Activated CD4-positive, alpha-beta memory T cell treated with anti-CD3 and anti-CD28 coated beads for 36 hours (primary cell): Measurements from ENCODE around the gene TPCN2. TPM values are rescaled to one million over a fixed set of nuclear protein-coding genes. Genes with fewer than 3 reads are reported as not detected.

Experiments used
- CTCF ChIA-PET: fragments of 350-600 bp; sonication (Branson Sonifier 250); formaldehyde crosslinking; loops from one replicate; lab custom pipeline; 2021; ENCODE audit warnings: antibody characterized with exemption, inconsistent platforms; lab: Charles Lee
- POLR2A ChIA-PET: fragments of 350-600 bp; sonication (Branson Sonifier 250); formaldehyde crosslinking; loops from one replicate; lab custom pipeline; 2021; ENCODE audit warnings: antibody characterized with exemption; lab: Charles Lee
- DNase-seq: peaks from one replicate; pipeline ENCODE4 v3.0.0-alpha.2; 2020
- H3K27ac Mint-ChIP-seq: one replicate; pipeline ENCODE4 v1.8.0; 2021; ENCODE audit warnings: mixed read lengths
- H3K27me3 Mint-ChIP-seq: one replicate; pipeline ENCODE4 v1.8.0; 2021; ENCODE audit warnings: mixed read lengths
- H3K36me3 Mint-ChIP-seq: one replicate; pipeline ENCODE4 v1.8.0; 2021; ENCODE audit warnings: mixed read lengths
- H3K4me1 Mint-ChIP-seq: one replicate; pipeline ENCODE4 v1.8.0; 2021; ENCODE audit warnings: low read depth, mixed read lengths
- H3K4me3 Mint-ChIP-seq: one replicate; pipeline ENCODE4 v1.8.0; 2021; ENCODE audit warnings: mild to moderate bottlenecking, mixed read lengths
- H3K9me3 Mint-ChIP-seq: one replicate; pipeline ENCODE4 v1.8.0; 2021; ENCODE audit warnings: mixed read lengths
- intact Hi-C: fragments of 100-400 bp; cut with micrococcal nuclease; formaldehyde crosslinking; loops from one replicate; pipeline ENCODE4 v1.15.1; 2023
- microRNA-seq: library from miRNA; unstranded; fragments of <30 nt; microRNA quantifications from one replicate; pipeline ENCODE4 v1.2.0, GENCODE V29; 2022; ENCODE audit warnings: borderline number of aligned reads, borderline microRNAs expressed, borderline replicate concordance
- total RNA-seq, 2 experiments: library from RNA; stranded (reverse); gene quantifications; one replicate each; pipeline ENCODE4 v1.2.3, GENCODE V29; 2021

Gene TPCN2
- total RNA-seq, 2 experiments from 2014 or later: 12.0 to 12.8 TPM

DNA sequence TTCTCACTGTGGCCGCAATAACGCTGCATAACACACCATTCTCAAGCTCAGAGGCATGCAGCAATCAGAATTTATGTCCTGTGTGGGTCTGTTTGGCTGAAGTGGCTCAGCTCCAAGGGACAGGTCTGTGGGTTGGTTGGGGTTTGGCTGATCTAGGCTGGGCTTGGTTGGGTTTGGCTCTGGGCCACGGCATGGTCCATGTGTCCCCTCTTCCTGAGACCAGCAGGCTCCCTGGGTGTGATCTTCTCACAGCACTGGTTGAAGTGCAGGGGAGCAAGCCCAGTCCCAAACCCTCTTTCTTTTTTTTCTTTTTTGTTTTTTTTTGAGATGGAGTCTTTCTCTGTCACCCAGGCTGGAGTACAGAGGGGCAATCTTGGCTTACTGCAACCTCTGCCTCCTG is 132.0 kb downstream of the TPCN2 start:
- peaks cover 5% of the 10 kb centered on the region for H3K27me3 Mint-ChIP-seq
- H3K4me1 Mint-ChIP-seq: peaks cover 4% of the 10 kb centered on the region
- H3K27ac Mint-ChIP-seq: no peak overlapping the region
- H3K4me3 Mint-ChIP-seq: no peak overlapping the region
- ChIA-PET POLR2A (no interaction called here), CTCF (no interaction called here)
- intact Hi-C loops: no loop called here
- DNase-seq: no peak
- peaks cover 3% of the 10 kb centered on the region for H3K9me3 Mint-ChIP-seq
- peaks cover 2% of the 10 kb centered on the region for H3K36me3 Mint-ChIP-seq

DNA sequence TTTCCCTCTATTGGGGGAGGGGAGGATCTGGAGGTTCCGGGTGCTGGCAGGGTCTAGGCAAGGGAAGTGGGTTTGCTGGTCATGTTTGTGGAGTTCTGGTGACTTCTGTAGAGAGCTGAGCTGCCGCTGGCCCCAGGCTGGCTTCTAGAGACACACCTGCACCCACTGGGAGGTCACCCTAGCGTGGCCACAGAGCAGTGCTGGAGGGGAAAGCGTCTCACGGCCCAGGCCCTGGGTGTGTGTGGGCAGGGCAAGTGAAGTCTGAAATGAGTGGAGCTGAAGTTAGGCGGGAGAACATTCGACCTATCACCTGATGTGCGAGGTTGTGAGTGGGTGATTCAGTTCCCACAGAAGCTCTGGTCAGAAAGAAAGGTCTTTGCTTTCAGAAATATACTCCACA is 134.9 kb downstream of the TPCN2 start:
- Mint-ChIP-seq H3K4me3 (no peak overlapping the region), H3K27me3 (peaks cover 4% of the 10 kb centered on the region), H3K27ac (no peak overlapping the region), H3K4me1 (peaks cover 4% of the 10 kb centered on the region), H3K36me3 (peaks cover 2% of the 10 kb centered on the region), H3K9me3 (peaks cover 12% of the 10 kb centered on the region)
- intact Hi-C loops: no loop called here
- POLR2A ChIA-PET: interaction anchor here (0.6 kb wide), 1 partner anchor 182 kb away, joined by 3 read pairs; no protein-coding TSS in a partner anchor
- peak; percentile 14 for DNase-seq
- CTCF ChIA-PET: interaction anchor here (0.9 kb wide), 1 partner anchor 461 kb away, joined by 4 read pairs; no protein-coding TSS in a partner anchor

Small RNAs within 50 kb of the gene (microRNA-seq; reads per million reads assigned to microRNA genes)
- 2.4 reads per million for gene MIR3164

Other genes starting within 250 kb of the TPCN2 start
- gene CPT1A, start 207.0 kb upstream of the TPCN2 start, total RNA-seq: 10 to 100 TPM; 28.8 to 32.9 TPM
- 10 to 100 TPM; 80.7 to 86.0 TPM for gene MRPL21, start 145.1 kb upstream of the TPCN2 start, total RNA-seq
- 10 to 100 TPM; 24.4 to 24.8 TPM for gene IGHMBP2, start 145.0 kb upstream of the TPCN2 start, total RNA-seq
- not detected for gene MRGPRD, start 67.9 kb upstream of the TPCN2 start, total RNA-seq
- not detected for gene MRGPRF, start 35.7 kb upstream of the TPCN2 start, total RNA-seq
- 1 to 10 TPM; 1.5 to 1.8 TPM for gene SMIM38, start 107.0 kb downstream of the TPCN2 start, total RNA-seq
- gene MYEOV, start 245.2 kb downstream of the TPCN2 start, total RNA-seq: under 1 TPM in 1 of 2 experiments, not detected in 1; 0.14 TPM